Adipose tissue (tissue), 3 donors: ENCODE results near the gene CCNG1. TPM values are rescaled to one million over a fixed set of nuclear protein-coding genes. Genes with fewer than 3 reads are reported as not detected.

ENCODE experiments used
- H3K27ac ChIP-seq: one replicate; pipeline ENCODE4 v1.5.1; 2013; ENCODE audit warnings: low read depth, low read length
- WGBS, 3 donors: extraction: QIAGEN DNeasy Blood & Tissue Kit; methylation state at CpG; one replicate each; pipeline ENCODE4 v1.1.7; 2013; 5-methylcytosine and 5-hydroxymethylcytosine counted together
- polyA plus RNA-seq, 3 donors: library from polyadenylated mRNA; stranded (reverse); fragments of 200-250 nt; gene quantifications; one replicate each; pipeline ENCODE4 v1.2.3, GENCODE V29; 2013
- donor health status: healthy with polysubstance abuse.
- donor health status: Bipolar disorder and iron deficiency.
- donor health status: healthy.

Gene CCNG1
- polyA plus RNA-seq, 3 donors = 48.9 to 124 (median 89.2) TPM

GRCh38 chr5:163473635-163474243 lies 36.3 kb downstream of the CCNG1 start:
- 95 to 96% (median 96%) methylated on average over 3 of the region's 3 CpGs for WGBS, 3 donors
- no peak overlapping the region for H3K27ac ChIP-seq

- 81 to 87% (median 86%) methylated on average over 2 of the region's 2 CpGs for WGBS, 3 donors
- H3K27ac ChIP-seq = no peak overlapping the region
Observed at GRCh38 chr5:163475411-163475810, 38.0 kb downstream of the CCNG1 start.

- no peak overlapping the region for H3K27ac ChIP-seq
- WGBS, 3 donors = 94 to 95% (median 94%) methylated on average over 2 of the region's 2 CpGs
Observed at GRCh38 chr5:163478126-163478981, 41.0 kb downstream of the CCNG1 start.

- 95 to 100% (median 100%) methylated on average over 1 of the region's 1 CpG for WGBS, 3 donors
- H3K27ac ChIP-seq = no peak overlapping the region
Observed at GRCh38 chr5:163478982-163479271, 41.5 kb downstream of the CCNG1 start.

GRCh38 chr5:163489055-163489744 lies 51.8 kb downstream of the CCNG1 start:
- 87 to 93% (median 87%) methylated on average over 6 of the region's 6 CpGs for WGBS, 3 donors
- no peak overlapping the region for H3K27ac ChIP-seq

GRCh38 chr5:163489745-163490075 lies 52.3 kb downstream of the CCNG1 start:
- WGBS, 3 donors = 90 to 98% (median 91%) methylated on average over 3 of the region's 3 CpGs
- no peak overlapping the region for H3K27ac ChIP-seq

Other genes with a start within 250 kb of the CCNG1 start
- gene NUDCD2, start 22.5 kb downstream of the CCNG1 start, polyA plus RNA-seq = 10 to 100 TPM in 1 of 3 donors, 1 to 10 TPM in 2; 4.4 to 10.9 (median 5.4) TPM
- gene HMMR, start 23.0 kb downstream of the CCNG1 start, polyA plus RNA-seq = under 1 TPM in 2 of 3 donors, not detected in 1; 0.19 to 0.21 TPM
- gene MAT2B, start 68.0 kb downstream of the CCNG1 start, polyA plus RNA-seq = 10 to 100 TPM; 16.9 to 45.0 (median 24.0) TPM